NCI-H345 treated with DMSO at 0.1 percent for 48 hours (cell line): ENCODE data around the gene AIFM2.
"Not testable (repeated sequence)": the region's sequence is repeated elsewhere in the genome, so short reads cannot be mapped to it uniquely, and the experiment has no call there.

ENCODE experiments used
- DNase-seq: peaks from one replicate; lab custom pipeline; 2025; ENCODE audit not compliant: unreplicated experiment; lab: John Stamatoyannopoulos, UW

The AIFM2 gene

DNA sequence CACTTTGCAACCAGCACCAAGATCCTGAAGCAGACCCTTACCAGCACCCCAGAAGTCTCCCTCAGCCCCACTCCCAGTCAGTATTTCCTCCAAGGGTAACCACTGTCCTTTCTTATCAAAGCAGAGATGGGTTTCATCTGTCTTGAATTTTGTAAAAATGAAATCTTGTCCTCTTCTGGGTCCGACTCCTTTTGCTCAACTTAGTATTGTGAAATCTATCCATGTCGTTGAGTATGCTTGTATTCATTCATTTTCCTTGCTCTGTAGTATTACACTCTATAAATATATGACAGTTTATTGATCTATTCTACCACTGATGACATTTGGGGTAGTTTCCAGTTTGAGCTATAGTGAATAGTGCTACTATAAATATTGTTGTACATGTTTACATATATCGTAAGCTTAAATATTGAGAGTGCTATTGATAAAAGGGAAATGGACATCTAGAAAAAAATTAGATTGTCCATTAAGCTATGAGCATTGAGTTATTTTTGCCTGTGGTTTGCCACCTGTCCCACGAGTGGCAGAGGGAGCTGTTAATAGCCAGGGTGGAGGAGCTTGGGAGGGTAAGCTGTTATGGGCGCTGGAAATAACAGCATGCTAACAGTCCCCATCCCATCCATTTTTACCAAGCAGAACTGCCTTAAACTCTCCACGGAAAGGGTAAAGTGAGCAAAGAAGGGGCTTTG lies 36.5 kb downstream of the AIFM2 start:
- no peak for DNase-seq

GRCh38 chr10:70094250-70094649 lies 38.4 kb downstream of the AIFM2 start:
- DNase-seq: no peak

DNA sequence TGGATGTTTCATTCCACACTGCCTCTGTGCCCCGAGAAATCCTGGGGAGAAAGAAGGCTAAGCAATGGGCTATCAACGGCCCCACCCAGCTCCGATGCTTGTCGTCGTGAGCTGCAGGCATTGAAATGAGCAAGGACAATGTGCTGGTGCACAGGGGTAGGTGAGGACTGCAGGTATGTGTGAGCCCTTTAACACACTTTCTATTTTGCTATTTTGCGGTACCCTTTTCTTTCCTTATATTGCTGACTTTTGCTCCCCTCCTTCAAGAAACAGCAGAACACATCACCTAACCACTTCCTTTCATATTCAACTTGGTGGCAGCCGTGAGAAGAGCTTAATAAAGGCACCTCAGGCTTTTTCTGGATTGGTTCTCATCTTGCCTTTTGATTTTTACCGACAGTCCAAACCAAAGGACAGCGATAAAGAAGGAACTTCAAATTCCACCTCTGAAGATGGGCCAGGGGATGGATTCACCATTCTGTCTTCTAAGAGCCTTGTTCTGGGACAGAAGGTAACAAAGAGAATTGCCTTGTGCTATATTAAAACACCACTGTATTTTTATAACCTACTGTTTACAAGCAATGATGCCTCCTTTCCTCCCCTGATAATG lies 39.2 kb downstream of the AIFM2 start:
- DNase-seq: no peak

- DNase-seq: no peak
Observed at GRCh38 chr10:70092389-70092718, 40.3 kb downstream of the AIFM2 start.

GRCh38 chr10:70090951-70091350 lies 41.7 kb downstream of the AIFM2 start:
- DNase-seq: no peak

DNA sequence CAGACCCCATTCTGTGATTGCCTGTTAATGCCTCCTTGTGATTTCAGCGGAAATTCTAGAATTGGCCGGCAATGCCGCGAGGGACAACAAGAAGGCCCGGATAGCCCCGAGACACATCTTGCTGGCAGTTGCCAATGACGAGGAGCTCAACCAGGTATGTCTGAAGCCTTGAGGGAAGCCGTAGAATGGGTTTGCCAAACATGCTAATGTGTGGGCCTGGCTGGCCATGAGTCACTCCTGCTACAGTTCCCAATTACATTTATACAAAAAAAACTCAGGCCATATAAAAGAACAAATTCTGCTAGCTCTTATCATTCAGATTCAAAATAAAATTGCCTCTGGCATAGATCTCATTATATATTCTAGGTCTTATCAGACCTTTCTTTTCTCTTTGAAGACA lies 42.6 kb downstream of the AIFM2 start:
- DNase-seq: no peak

GRCh38 chr10:70088308-70088698 lies 44.3 kb downstream of the AIFM2 start:
- no peak for DNase-seq

DNA sequence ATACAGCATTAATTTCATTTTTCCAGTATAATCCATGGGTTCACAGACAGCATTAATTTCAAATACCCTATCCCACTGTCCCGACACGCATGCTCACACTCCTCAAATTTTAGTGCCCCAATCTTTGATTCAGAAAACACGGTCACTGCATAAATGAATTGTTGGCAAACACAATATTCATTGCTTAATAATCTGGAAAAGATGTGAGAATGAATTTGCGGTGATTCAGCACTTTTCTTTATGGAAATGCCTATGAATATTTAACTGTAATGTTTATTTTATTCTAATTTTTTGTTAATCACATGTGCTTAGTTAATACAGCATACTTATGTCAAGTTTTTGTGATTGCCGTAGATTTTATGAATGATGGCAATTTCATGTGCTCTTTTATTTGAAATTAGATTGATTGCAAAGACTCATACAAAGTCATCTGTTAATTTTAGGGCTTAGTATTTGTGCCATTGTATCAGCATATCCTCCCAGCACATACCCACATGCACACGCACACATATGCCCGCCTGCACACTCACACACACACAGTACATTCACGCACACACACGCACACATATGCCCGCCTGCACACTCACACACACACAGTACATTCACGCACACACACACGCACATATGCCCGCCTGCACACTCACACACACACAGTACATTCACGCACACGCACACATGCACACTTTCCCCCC lies 44.9 kb downstream of the AIFM2 start:
- no peak for DNase-seq

DNA sequence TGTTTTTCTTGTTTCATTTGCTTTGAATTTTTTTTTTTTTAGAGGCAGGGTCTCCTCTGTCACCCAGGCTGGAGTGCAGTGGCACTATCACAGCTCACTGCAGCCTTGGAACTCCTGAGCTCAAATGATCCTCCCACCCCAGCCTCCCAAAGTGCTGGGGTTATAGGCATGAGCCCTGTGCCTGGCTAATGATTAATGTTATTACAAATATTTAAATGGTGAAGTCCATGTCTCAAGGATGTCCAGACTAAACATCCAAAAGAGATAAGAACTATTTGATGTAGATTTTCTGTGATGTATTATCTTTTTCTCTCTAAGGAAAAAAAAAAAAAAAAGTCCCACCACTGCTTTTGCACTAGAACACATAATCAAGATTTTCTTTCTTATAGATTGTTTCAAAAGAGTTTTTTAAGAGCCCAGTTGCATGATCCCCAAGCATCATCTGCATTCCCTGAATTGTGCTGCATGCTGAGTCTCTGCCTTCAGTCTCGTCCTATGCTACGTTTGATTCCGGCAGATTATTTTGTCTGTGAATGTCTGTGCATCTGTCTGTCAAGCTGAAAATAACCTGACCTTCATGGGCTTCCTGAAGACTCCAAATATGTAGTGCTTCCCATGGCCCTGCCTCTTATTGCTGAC lies 46.5 kb downstream of the AIFM2 start:
- DNase-seq: no peak

DNA sequence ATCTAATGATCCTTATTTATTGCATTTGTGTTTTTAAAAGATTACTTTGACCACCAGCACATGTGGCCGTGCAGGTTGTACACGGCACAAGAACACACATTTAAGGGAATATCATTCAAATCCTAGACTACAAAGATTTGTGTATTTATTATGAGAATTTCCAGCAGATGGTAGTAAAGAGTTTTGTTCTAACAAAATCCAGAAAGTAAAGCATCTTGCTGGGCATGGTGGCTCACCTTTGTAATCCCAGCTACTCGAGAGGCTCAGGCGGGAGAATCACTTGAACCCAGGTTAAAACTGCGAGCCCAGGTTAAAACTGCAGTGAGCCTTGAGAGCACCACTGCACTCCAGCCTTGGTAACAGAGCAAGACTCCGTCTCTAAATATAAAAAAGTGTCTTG lies 48.4 kb downstream of the AIFM2 start:
- no peak for DNase-seq

DNA sequence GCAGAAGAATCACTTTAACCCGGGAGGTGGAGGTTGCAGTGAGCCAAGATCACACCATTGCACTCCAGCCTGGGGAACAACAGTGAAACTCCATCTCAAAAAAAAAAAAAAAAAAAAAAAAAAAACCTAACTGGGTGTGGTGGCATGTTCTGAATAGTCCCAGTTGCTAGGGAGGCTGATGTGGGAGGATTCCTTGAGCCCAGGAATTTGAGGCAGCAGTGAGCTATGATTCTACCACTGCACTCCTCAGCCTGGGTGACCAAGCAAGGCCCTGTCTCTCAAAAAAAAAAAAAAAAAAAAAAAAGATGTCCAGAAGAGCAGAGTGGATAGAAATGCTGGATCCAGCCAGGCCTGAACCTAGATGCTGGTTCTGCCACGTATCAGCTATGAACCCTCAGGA lies 51.8 kb downstream of the AIFM2 start:
- not testable (repeated sequence) for DNase-seq

- DNase-seq: no peak
Observed at GRCh38 chr10:70078937-70079336, 53.7 kb downstream of the AIFM2 start.

GRCh38 chr10:70078329-70078728 lies 54.3 kb downstream of the AIFM2 start:
- DNase-seq: no peak

DNA sequence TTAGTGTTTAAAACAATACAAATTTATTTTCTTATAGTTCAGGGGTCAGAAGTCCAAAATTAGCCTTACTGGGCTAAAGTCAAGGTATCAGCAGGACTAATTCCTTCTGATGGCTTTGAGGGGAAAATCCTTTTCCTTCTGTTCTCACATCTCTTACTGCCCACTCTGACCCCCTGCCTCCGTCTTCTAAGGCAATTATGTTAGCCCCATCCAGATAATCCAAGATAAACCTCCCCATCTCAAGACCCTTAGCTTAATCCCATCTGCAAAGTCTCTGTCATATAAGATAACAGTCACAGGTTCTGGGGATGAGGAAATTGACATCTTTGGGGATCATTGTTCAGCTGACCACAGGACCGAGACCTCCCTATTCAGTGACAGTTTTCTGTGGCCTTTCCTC lies 57.7 kb downstream of the AIFM2 start:
- no peak for DNase-seq

DNA sequence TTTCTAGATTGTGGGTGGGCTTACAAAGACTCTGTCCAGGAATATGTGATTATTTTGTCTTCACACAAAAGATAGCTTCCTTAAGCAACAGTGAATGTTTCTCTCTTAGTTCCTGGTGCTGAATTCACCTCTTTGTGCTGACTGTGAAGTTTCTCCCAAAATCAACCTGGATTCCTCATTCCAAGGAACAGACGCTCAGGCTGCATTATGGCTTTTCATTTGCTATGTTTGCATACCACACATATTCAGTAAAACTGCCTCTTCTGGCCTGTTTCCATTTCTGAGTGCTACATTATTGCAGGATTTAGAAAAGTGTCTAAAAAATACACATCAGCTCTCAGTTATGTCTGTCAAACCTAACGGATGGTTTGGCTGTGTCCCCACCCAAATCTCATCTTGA lies 58.5 kb downstream of the AIFM2 start:
- no peak for DNase-seq

DNA sequence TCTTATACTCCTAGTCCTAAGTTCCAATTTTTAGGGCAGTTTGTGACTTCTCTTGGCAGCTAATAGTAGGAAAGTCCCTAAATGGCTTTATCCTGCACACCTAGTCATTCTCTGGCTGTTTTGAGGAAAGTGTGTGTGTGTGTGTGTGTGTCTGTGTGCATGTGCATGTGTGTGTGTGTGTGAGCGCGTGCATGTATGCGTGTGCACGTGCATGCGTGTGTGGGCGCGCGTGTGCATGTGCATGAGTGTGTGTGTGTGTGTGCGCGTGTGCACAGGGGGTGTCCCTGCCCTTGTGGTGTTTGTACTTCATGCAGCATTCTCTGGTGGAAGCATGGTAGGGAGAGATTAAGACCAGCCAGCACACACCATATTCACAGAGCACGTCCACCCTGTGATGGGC lies 61.8 kb downstream of the AIFM2 start:
- DNase-seq: no peak

- no peak for DNase-seq
Observed at GRCh38 chr10:70069346-70069745, 63.3 kb downstream of the AIFM2 start.

DNA sequence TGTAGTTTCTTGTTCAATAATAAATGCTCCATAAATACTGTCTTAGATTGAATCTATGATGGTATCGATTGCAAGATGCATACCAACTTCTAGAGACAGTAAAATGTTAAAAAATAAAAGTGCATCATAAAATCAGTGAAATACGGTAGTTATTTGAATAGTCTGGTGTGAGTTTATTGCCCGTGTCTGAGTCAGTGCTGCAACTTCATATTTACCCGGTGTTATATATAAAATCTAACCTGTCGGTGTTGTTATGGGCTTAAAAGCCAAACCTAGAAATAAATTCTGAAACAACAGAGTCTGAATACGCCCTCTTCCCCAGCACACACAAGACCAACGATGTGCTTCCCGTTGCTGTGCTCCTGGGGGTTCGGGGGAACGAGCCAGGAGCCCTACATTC lies 63.7 kb downstream of the AIFM2 start:
- no peak for DNase-seq

- DNase-seq: no peak
Observed at GRCh38 chr10:70067586-70067985, 65.0 kb downstream of the AIFM2 start.

- no peak for DNase-seq
Observed at GRCh38 chr10:70066190-70066589, 66.4 kb downstream of the AIFM2 start.

DNA sequence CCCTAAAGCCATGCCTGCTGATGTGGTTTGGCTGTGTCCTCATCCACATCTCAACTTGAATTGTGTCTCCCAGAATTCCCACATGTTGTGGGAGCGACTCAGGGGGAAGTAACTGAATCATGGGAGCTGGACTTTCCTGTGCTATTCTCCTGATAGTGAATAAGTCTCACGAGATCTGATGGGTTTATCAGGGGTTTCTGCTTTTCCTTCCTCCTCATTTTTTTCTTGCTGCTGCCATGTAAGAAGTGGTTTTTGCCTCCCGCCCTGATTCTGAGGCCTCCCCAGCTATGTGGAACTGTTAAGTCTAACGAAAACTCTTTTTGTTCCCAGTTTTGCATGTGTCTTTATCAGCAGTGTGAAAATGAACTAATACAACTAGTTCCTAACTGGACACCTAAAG lies 68.1 kb downstream of the AIFM2 start:
- DNase-seq: no peak

DNA sequence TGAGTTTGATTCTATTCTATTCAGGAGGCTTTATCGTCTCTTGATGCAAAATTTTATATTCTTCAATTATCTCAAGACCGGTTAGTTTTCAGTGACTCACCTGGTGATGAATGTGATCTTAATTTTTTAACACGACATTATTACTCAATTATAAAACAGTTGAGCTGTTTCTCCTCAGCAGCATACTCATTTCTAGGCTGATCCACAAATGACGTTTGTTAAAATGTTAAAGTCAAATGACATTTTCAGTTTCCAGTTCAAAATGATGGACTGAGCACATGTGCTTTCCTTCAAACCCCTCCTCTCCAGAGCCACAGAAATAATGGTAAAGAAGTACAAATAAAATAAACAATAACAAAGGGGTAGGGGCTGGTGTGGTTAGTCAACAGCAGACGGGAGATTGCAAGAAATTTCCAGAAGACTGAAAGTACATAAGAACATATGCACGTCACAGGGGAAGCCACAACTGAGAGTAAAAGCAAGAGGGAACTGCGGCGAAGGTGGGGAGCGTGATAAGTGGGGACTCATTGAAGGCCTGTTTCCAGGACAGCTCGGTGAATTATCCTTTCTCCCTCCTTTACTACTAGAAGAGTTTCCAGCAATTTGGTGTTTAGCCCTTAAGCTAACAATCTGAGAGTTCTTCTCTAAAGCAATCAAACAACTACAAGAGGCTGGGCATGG lies 69.1 kb downstream of the AIFM2 start:
- DNase-seq: no peak
